Gastrocnemius medialis (tissue), 4 donors: ENCODE measurements around the gene BMP10. TPM values are rescaled to one million over a fixed set of nuclear protein-coding genes. Genes with fewer than 3 reads are reported as not detected.

Experiments used
- ATAC-seq, 2 donors: fragments of 150-250 bp; one replicate each; pipeline ENCODE4 v1.9.1; 2016
- DNase-seq, 2 donors: peaks; one replicate each; pipeline ENCODE4 v3.0.0-alpha.2; 2019
- H3K27ac ChIP-seq, 4 donors: fragments of 200-600 bp; sonication (generic); 1 replicate in 1 of 4; 2 replicates in 3 of 4; pipeline ENCODE4 v1.5.1; 2016 to 2018; ENCODE audit warnings: mild to moderate bottlenecking in 2 of 4, moderate library complexity in 1 of 4
- H3K27me3 ChIP-seq, 3 donors: fragments of 200-600 bp; sonication (generic) in 2 of 3; 1 replicate in 1 of 3; 2 replicates in 2 of 3; pipeline versions ENCODE4 v1.5.1 to v1.6.0; 2016 to 2019; ENCODE audit warnings: mild to moderate bottlenecking in 1 of 3, moderate library complexity in 1 of 3
- H3K36me3 ChIP-seq, 2 donors: fragments of 200-600 bp; sonication (generic) in 1 of 2; one replicate each; pipeline ENCODE4 v1.5.1; 2017 to 2018
- H3K4me1 ChIP-seq, 2 donors: fragments of 200-600 bp; sonication (generic) in 1 of 2; one replicate each; pipeline ENCODE4 v1.5.1; 2016 to 2017; ENCODE audit warnings: mild to moderate bottlenecking in 2 of 2
- H3K4me3 ChIP-seq, 4 donors: fragments of 200-600 bp; sonication (generic) in 3 of 4; 1 replicate in 1 of 4; 2 replicates in 3 of 4; pipeline ENCODE4 v1.5.1; 2016 to 2019; ENCODE audit warnings: mild to moderate bottlenecking in 2 of 4
- H3K9me3 ChIP-seq, 3 donors: fragments of 200-600 bp; sonication (generic) in 2 of 3; 1 replicate in 1 of 3; 2 replicates in 2 of 3; pipeline ENCODE4 v1.5.1; 2016 to 2019
- POLR2A ChIP-seq, 2 donors: fragments of 450-650 bp; IDR thresholded peaks; one replicate each; pipeline ENCODE4 v1.6.1; 2017; ENCODE audit warnings: antibody characterized with exemption in 2 of 2, mild to moderate bottlenecking in 2 of 2, moderate library complexity in 2 of 2
- in situ Hi-C, 4 donors: fragments of 200-750 bp; cut with MboI; loops; one replicate each; pipeline versions ENCODE4 v1.15.0 to v1.8.0; 2017; ENCODE audit warnings: low sequenced_read_pairs in 4 of 4
- intact Hi-C: fragments of 100-400 bp; cut with DNase I; formaldehyde crosslinking; loops from one replicate; pipeline ENCODE4 v1.15.1; 2023; ENCODE audit warnings: low total_unique reads
- total RNA-seq, 4 donors: library from RNA; depleted of rRNA; stranded (reverse); fragments of >200 nt; gene quantifications; one replicate each; pipeline versions ENCODE4 v1.1.0 to v1.2.3, GENCODE V29; 2016
- TF ChIP-seq, protein P1 (sequence below), 5 experiments: fragments of 450-650 bp in 3 of 5; fragments of 200-600 bp in 2 of 5; sonication (generic) in 2 of 5; IDR thresholded peaks in 4 of 5; conservative IDR thresholded peaks in 1 of 5; 1 replicate in 4 of 5; 2 replicates in 1 of 5; pipeline ENCODE4 v1.5.1; 2016 to 2019; ENCODE audit warnings: antibody characterized with exemption in 5 of 5, mild to moderate bottlenecking in 3 of 5, moderate library complexity in 3 of 5

Gene BMP10, protein sequence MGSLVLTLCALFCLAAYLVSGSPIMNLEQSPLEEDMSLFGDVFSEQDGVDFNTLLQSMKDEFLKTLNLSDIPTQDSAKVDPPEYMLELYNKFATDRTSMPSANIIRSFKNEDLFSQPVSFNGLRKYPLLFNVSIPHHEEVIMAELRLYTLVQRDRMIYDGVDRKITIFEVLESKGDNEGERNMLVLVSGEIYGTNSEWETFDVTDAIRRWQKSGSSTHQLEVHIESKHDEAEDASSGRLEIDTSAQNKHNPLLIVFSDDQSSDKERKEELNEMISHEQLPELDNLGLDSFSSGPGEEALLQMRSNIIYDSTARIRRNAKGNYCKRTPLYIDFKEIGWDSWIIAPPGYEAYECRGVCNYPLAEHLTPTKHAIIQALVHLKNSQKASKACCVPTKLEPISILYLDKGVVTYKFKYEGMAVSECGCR
- not detected for total RNA-seq

DNA sequence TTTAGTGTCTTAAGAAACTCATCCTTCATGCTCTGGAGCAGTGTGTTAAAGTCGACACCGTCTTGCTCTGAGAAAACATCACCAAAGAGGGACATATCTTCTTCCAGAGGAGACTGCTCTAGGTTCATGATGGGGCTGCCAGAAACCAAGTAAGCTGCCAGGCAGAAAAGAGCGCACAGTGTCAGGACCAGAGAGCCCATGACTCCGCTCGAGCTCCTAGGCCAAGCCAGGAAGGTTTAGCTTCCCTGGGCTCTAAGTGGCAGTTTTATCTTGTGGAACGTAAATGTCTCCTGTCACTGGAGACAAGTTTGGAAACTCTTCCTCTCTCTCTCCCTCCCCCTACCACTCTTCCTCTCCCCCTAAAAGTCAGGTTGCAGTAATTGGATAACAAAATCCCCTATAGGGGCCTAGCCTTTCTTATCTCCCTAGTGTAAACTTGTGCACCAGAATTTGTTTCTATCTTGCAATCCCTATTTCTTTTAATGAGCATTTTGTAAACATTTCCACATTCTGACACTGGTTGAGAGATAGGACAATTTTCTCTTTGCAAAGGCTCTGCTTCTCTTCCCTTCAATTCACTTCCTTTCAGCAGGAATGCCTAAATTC, at the start of gene BMP10:
Gene BMP10, minus strand, starts transcription at position 239 of the 606 bp plus-strand sequence. Its CDS starts 39 bp downstream, at position 200.
- TF ChIP-seq, protein P1, sequence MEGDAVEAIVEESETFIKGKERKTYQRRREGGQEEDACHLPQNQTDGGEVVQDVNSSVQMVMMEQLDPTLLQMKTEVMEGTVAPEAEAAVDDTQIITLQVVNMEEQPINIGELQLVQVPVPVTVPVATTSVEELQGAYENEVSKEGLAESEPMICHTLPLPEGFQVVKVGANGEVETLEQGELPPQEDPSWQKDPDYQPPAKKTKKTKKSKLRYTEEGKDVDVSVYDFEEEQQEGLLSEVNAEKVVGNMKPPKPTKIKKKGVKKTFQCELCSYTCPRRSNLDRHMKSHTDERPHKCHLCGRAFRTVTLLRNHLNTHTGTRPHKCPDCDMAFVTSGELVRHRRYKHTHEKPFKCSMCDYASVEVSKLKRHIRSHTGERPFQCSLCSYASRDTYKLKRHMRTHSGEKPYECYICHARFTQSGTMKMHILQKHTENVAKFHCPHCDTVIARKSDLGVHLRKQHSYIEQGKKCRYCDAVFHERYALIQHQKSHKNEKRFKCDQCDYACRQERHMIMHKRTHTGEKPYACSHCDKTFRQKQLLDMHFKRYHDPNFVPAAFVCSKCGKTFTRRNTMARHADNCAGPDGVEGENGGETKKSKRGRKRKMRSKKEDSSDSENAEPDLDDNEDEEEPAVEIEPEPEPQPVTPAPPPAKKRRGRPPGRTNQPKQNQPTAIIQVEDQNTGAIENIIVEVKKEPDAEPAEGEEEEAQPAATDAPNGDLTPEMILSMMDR (IDR thresholded peaks at IDR 0.05 in 4 of 5, conservative IDR thresholded peaks at IDR 0.05 in 1 of 5) = no peak
- TF ChIP-seq POLR2A (IDR thresholded peaks at IDR 0.05) = no peak
- Histone ChIP-seq H3K4me3 (no peak within 1 kb of the TSS), H3K27me3 (no peaks in the 10 kb centered on the region)

DNA sequence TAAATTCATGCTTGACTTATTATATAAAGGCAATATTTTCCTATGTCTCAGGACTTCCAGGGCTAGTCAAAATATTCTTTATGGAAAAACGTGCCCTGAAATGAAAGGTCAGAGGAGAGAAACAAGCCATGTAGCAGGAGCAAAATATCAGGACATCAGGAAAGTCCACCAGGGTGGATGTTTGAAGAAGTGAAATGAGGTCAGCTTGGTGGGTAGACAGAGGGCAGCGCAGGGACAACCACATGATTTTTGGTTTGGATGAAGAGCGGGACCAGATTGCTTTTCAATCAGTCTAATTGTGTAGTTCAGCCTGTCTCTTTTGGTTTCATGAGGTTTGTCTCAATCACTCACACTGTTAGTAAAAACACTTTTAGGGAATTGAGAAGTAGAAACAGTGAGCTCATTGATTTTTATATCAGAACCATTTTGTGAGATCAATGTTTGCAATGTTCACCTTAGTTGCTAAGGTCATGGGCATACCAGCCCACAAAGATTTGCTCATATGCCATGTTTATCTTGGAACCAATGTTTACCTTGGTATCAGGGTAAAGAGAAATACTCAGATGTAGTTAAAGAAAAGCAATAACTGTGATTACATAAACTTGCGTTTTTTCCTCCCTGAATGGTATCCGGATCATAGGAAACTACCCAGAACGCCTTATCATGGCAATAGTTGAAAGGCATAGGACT, 49.4 kb upstream of the BMP10 start:
- Histone ChIP-seq H3K36me3 (no peaks in the 10 kb centered on the region), H3K9me3 (no peaks in the 10 kb centered on the region), H3K27ac (no peak overlapping the region), H3K4me3 (no peak overlapping the region), H3K4me1 (no peaks in the 10 kb centered on the region), H3K27me3 (no peaks in the 10 kb centered on the region)
- intact Hi-C loops (no loop called here), in situ Hi-C loops (loop anchor here in 3 of 4 donors (10.0 to 25.0 kb wide), 5 partner anchors 166 to 446 kb away; partner anchors contain the start of gene ARHGAP25 (in 1 of the 3))
- no peak for ATAC-seq
- no peak for DNase-seq
- TF ChIP-seq, protein P1 (IDR thresholded peaks at IDR 0.05 in 4 of 5, conservative IDR thresholded peaks at IDR 0.05 in 1 of 5) = no peak
- TF ChIP-seq POLR2A (IDR thresholded peaks at IDR 0.05) = no peak

More for the DNA sequence above, at the start of gene BMP10:
- DNase-seq = no peak
- Histone ChIP-seq H3K4me1 (no peaks in the 10 kb centered on the region), H3K27ac (no peak within 1 kb of the TSS), H3K36me3 (no peaks in the 10 kb centered on the region), H3K9me3 (no peaks in the 10 kb centered on the region)
- intact Hi-C loops = no loop called here
- in situ Hi-C loops = no loop called here
- no peak for ATAC-seq

DNA sequence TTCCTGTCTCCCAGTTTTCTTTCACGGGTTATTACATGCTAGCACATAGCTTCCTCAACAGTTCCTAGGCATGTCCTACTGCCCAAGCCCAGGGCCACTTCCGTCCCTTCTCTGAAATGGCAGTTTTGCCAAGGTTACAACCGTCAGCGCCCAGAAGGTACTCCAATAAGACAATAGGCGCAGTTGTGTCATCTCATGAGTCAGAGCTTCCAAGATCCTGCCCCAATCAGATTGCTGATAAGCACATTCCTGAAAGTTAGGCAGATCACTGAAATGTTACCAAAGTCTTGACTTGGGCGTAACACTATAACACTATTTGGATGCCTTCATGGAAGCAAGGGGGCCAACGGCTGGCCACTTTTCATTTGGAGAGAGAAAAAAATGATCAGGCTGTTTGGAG, 47.3 kb upstream of the BMP10 start:
- ATAC-seq = no peak
- no peak for DNase-seq
- no peaks in the 10 kb centered on the region for H3K4me1 ChIP-seq

DNA sequence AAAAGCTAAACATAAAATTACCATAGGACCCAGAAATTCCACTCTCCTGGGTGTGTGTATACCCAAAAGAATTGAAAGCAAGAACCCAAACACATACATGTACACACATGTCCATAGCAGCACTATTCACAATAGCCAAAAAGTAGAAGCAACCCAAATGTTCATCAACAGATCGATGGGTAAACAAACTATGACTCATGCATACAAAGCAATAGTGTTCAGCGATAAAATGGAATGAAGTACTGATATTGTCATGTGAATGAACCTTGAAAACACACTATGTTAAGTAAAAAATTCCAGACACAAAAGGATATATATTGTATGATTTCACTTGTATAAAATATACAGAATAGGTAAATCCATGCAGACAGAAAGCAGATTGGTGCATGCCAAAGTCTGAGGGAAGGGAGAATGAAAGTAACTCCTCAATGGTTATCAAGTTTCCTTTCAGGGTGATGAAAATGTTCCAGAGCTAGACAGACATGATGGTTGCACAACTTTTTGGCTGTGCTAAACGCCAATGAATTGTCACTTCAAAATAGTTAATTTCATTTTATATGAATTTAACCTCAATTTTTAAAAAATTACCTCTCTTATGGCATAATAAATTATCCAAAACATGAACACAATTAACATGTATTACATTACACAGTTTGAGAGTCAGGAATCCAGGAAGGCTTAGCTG, 46.0 kb upstream of the BMP10 start:
- TF ChIP-seq POLR2A (IDR thresholded peaks at IDR 0.05) = no peak
- TF ChIP-seq, protein P1 (IDR thresholded peaks at IDR 0.05 in 4 of 5, conservative IDR thresholded peaks at IDR 0.05 in 1 of 5) = no peak
- intact Hi-C loops (no loop called here), in situ Hi-C loops (loop anchor here in 2 of 4 donors (5.0 to 25.0 kb wide), 4 partner anchors 165 to 432 kb away; partner anchors contain the start of gene ARHGAP25 (in 1 of the 2))
- peak in 1 of 2 donors; percentile 50 for ATAC-seq
- Histone ChIP-seq H3K36me3 (no peaks in the 10 kb centered on the region), H3K27me3 (no peaks in the 10 kb centered on the region), H3K4me1 (no peaks in the 10 kb centered on the region), H3K27ac (no peak overlapping the region), H3K9me3 (no peaks in the 10 kb centered on the region), H3K4me3 (no peak overlapping the region)
- DNase-seq = no peak

More for the DNA sequence above, 47.3 kb upstream of the BMP10 start:
- no peak for TF ChIP-seq POLR2A (IDR thresholded peaks at IDR 0.05)
- TF ChIP-seq, protein P1 (IDR thresholded peaks at IDR 0.05 in 4 of 5, conservative IDR thresholded peaks at IDR 0.05 in 1 of 5) = no peak
- no peak overlapping the region for H3K27ac ChIP-seq
- in situ Hi-C loops = loop anchor here in 2 of 4 donors (5.0 to 25.0 kb wide), 4 partner anchors 166 to 434 kb away; partner anchors contain the start of gene ARHGAP25 (in 1 of the 2)
- no peak overlapping the region for H3K4me3 ChIP-seq
- no peaks in the 10 kb centered on the region for H3K27me3 ChIP-seq
- intact Hi-C loops = no loop called here
- no peaks in the 10 kb centered on the region for H3K9me3 ChIP-seq
- no peaks in the 10 kb centered on the region for H3K36me3 ChIP-seq
